ENCODE measurements around the gene GPR42. TPM values are rescaled to one million over a fixed set of nuclear protein-coding genes. Genes with fewer than 3 reads are reported as not detected.

GPR42 gene
- total and polyA plus RNA-seq, 4 donors: not detected

DNA sequence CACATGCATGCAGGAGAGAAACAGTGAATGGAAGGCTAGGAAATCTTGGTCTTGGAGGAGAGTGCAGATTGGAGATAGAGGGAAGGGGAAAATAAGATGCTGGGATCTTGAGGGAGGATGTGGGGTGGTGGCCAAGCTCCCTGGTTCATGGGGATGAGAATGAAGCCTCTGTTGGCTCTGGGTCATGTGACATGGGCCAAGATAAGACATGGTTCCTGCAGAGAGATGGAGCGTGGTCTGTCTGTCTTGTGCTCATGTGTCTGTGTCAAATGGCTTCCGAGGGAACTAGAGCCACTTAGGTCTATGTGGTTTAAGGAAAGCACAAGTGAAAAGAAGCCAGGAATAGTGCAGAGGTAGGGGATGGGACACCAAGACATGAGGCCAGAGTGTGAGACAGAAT is 46.4 kb downstream of the GPR42 start:
- Histone ChIP-seq H3K9me3 (ENCODE audit: control insufficient read depth, low read length) (peaks cover 2% of the 10 kb centered on the region), H3K4me1 (ENCODE audit: control insufficient read depth in 1 of 2, insufficient read depth in 2 of 2, low read length in 2 of 2) (no peaks in the 10 kb centered on the region), H3K4me3 (ENCODE audit: low read length in 2 of 2) (no peak overlapping the region), H3K27me3 (ENCODE audit: control insufficient read depth in 1 of 2, insufficient read depth in 2 of 2, low read length in 1 of 2) (no peaks in the 10 kb centered on the region), H3K36me3 (ENCODE audit: control insufficient read depth in 1 of 2, insufficient read depth in 2 of 2, low read length in 1 of 2) (no peaks in the 10 kb centered on the region), H3K27ac (ENCODE audit: low read depth in 1 of 2, low read length in 2 of 2) (no peak overlapping the region)
- peak in 1 of 2 donors; percentile 5 for DNase-seq
- WGBS, 2 donors: 80 to 92% methylated on average over 2 of the region's 2 CpGs
- no peak for ATAC-seq (ENCODE audit: low FRiP score)
- intact Hi-C loops (cut with DNase I): no loop called here

DNA sequence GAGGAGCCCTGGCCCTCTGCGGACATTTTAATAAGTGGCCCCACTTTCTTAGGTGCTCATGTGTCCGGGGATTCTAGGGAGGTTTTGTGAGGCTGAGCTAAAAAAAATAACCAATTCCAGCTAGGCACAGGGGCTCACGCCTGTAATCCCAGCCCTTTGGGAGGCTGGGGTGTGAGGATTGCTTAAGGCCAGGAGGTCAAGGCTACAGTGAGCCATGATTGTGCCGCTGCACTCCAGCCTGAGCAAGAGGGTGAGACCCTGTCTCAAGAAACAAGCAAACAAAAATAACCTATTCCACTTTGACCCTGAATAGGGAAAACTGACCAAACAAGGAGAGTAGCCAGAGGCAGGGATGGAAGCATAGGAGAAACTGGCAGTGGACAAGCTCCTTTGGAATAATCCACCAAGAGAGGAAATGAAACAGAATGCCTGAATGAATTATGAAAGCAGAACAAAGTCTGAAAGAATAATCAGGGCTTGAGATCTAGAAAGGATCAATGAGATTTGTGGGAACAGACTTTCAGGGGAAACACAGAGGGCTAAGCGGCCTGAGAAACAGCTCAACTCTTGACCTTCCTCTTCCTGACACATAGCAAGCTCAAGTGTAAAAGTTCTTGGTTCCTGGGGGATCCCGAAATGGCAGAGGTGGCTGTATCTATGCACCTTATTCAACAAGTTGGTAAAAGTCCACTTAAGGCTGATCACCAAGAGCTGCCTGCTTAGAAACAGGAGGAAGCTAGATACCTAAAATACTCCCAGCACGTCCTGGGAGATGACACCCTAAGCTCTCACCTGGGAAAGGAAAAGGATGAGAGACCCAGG is 47.1 kb downstream of the GPR42 start:
- no peak overlapping the region for H3K27ac ChIP-seq (ENCODE audit: low read depth in 1 of 2, low read length in 2 of 2)
- DNase-seq (peak in 1 of 2 donors; percentile 9), ATAC-seq (ENCODE audit: low FRiP score) (no peak)
- no peaks in the 10 kb centered on the region for H3K27me3 ChIP-seq (ENCODE audit: control insufficient read depth in 1 of 2, insufficient read depth in 2 of 2, low read length in 1 of 2)
- H3K9me3 ChIP-seq (ENCODE audit: control insufficient read depth, low read length): peaks cover 2% of the 10 kb centered on the region
- H3K36me3 ChIP-seq (ENCODE audit: control insufficient read depth in 1 of 2, insufficient read depth in 2 of 2, low read length in 1 of 2): no peaks in the 10 kb centered on the region
- no peak overlapping the region for H3K4me3 ChIP-seq (ENCODE audit: low read length in 2 of 2)
- 57 to 61% methylated on average over 7 of the region's 7 CpGs for WGBS, 2 donors
- H3K4me1 ChIP-seq (ENCODE audit: control insufficient read depth in 1 of 2, insufficient read depth in 2 of 2, low read length in 2 of 2): no peaks in the 10 kb centered on the region
- intact Hi-C loops (cut with DNase I): no loop called here

DNA sequence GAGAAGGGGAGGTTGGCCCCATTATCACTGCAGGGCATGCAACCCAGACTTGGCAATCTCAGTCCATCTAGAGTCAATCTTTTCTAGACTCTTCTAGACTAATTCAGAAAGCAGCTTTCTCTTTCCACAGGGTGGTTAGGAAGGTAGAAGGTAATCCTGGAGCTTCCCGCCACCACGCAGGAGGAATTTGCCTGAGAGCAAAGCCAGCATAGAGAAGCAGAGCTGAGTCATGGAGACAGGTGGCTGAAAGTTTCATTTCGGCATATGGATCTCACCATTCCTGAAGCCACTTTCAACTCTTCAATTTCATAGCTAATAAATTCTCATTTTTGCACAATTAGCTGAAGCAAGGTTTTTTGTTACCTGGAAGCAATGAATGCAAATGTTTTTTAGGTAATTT is 48.2 kb downstream of the GPR42 start:
- H3K9me3 ChIP-seq (ENCODE audit: control insufficient read depth, low read length): peaks cover 2% of the 10 kb centered on the region
- intact Hi-C loops (cut with DNase I): no loop called here
- no peaks in the 10 kb centered on the region for H3K36me3 ChIP-seq (ENCODE audit: control insufficient read depth in 1 of 2, insufficient read depth in 2 of 2, low read length in 1 of 2)
- H3K4me3 ChIP-seq (ENCODE audit: low read length in 2 of 2): no peak overlapping the region
- ATAC-seq (ENCODE audit: low FRiP score) (no peak), DNase-seq (no peak)
- WGBS, 2 donors: 80 to 83% methylated on average over 3 of the region's 3 CpGs
- no peaks in the 10 kb centered on the region for H3K4me1 ChIP-seq (ENCODE audit: control insufficient read depth in 1 of 2, insufficient read depth in 2 of 2, low read length in 2 of 2)
- H3K27ac ChIP-seq (ENCODE audit: low read depth in 1 of 2, low read length in 2 of 2): no peak overlapping the region
- no peaks in the 10 kb centered on the region for H3K27me3 ChIP-seq (ENCODE audit: control insufficient read depth in 1 of 2, insufficient read depth in 2 of 2, low read length in 1 of 2)

DNA sequence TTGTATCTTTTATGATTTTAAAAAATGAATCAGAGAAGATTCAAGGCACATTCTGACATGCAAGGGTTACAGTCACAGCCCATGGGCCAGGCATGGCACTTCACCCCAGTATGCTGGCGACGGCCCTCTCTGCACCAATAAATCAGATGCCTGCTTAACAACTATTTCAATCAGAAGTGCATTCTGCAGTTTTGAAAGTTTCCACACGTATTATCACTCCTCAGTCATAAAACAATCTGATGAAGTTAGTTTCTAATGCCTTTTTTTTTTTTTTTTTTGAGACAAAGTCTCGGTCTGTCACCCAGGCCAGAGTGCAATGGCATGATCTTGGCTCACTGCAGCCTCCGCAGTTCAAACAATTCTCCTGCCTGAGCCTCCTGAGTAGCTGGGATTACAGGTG is 48.9 kb downstream of the GPR42 start:
- Histone ChIP-seq H3K9me3 (ENCODE audit: control insufficient read depth, low read length) (peaks cover 2% of the 10 kb centered on the region), H3K27ac (ENCODE audit: low read depth in 1 of 2, low read length in 2 of 2) (no peak overlapping the region), H3K36me3 (ENCODE audit: control insufficient read depth in 1 of 2, insufficient read depth in 2 of 2, low read length in 1 of 2) (no peaks in the 10 kb centered on the region), H3K4me3 (ENCODE audit: low read length in 2 of 2) (no peak overlapping the region), H3K4me1 (ENCODE audit: control insufficient read depth in 1 of 2, insufficient read depth in 2 of 2, low read length in 2 of 2) (no peaks in the 10 kb centered on the region), H3K27me3 (ENCODE audit: control insufficient read depth in 1 of 2, insufficient read depth in 2 of 2, low read length in 1 of 2) (no peaks in the 10 kb centered on the region)
- DNase-seq (no peak), ATAC-seq (ENCODE audit: low FRiP score) (no peak)
- WGBS, 2 donors: 42 to 51% methylated on average over 4 to 5 of the region's 5 CpGs
- intact Hi-C loops (cut with DNase I): no loop called here

DNA sequence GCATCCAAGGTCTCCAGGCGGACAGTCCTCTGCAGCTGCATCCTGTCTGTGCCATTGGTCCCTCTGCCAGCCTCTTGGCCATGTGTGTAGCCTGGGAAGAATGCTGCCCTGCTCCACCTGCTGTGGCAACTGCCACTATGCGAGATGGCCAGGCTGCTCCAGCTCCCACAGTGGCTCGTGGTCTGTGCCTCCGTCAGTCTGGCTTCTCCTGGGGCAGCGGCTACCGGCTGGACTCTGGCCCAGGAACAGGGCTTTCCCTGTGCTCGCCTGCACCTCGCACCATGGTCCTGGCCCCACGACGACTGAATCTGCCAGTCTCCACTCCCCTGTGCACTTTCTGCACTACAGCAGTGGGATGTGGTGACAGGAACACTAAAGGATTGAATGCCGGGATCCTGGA is 50.5 kb downstream of the GPR42 start:
- no peak for ATAC-seq (ENCODE audit: low FRiP score)
- H3K36me3 ChIP-seq (ENCODE audit: control insufficient read depth in 1 of 2, insufficient read depth in 2 of 2, low read length in 1 of 2): no peaks in the 10 kb centered on the region
- WGBS, 2 donors: 60 to 67% methylated on average over 11 of the region's 11 CpGs
- no peaks in the 10 kb centered on the region for H3K4me1 ChIP-seq (ENCODE audit: control insufficient read depth in 1 of 2, insufficient read depth in 2 of 2, low read length in 2 of 2)
- peak in 1 of 2 donors; percentile 61 for DNase-seq
- intact Hi-C loops (cut with DNase I): no loop called here
- no peak overlapping the region for H3K4me3 ChIP-seq (ENCODE audit: low read length in 2 of 2)
- peaks cover 2% of the 10 kb centered on the region for H3K9me3 ChIP-seq (ENCODE audit: control insufficient read depth, low read length)
- H3K27ac ChIP-seq (ENCODE audit: low read depth in 1 of 2, low read length in 2 of 2): no peak overlapping the region
- no peaks in the 10 kb centered on the region for H3K27me3 ChIP-seq (ENCODE audit: control insufficient read depth in 1 of 2, insufficient read depth in 2 of 2, low read length in 1 of 2)

Small RNA genes within 50 kb of the gene (microRNA-seq; reads per million reads assigned to microRNA genes)
- gene MIR5196: 0 to 0.99 reads per million in 2 donors

Other genes starting within 250 kb of the GPR42 start
- gene LGI4, start 236.0 kb upstream of the GPR42 start, total RNA-seq: 10 to 100 TPM; 17.5 TPM
- gene LGI4, start 236.0 kb upstream of the GPR42 start, polyA plus RNA-seq: 10 to 100 TPM in 1 of 2 donors, 1 to 10 TPM in 1; 5.1 to 15.0 TPM
- 100 to 1,000 TPM; 179 to 202 TPM for gene FXYD1, start 232.2 kb upstream of the GPR42 start, total RNA-seq
- gene FXYD1, start 232.2 kb upstream of the GPR42 start, polyA plus RNA-seq: 100 to 1,000 TPM; 150 to 288 TPM
- gene FXYD7, start 227.8 kb upstream of the GPR42 start, total RNA-seq: under 1 TPM in 1 of 2 donors, not detected in 1; 0.63 TPM
- 1 to 10 TPM in 1 of 2 donors, not detected in 1; 1.8 TPM for gene FXYD7, start 227.8 kb upstream of the GPR42 start, polyA plus RNA-seq
- gene FXYD5, start 216.3 kb upstream of the GPR42 start, total RNA-seq: 100 to 1,000 TPM in 1 of 2 donors, 10 to 100 TPM in 1; 71.7 to 126 TPM
- 100 to 1,000 TPM in 1 of 2 donors, 10 to 100 TPM in 1; 89.5 to 179 TPM for gene FXYD5, start 216.3 kb upstream of the GPR42 start, polyA plus RNA-seq
- gene FAM187B, start 142.3 kb upstream of the GPR42 start, total RNA-seq: not detected
- not detected for gene FAM187B, start 142.3 kb upstream of the GPR42 start, polyA plus RNA-seq
- 10 to 100 TPM in 1 of 2 donors, 1 to 10 TPM in 1; 9.8 to 13.1 TPM for gene LSR, start 122.1 kb upstream of the GPR42 start, total RNA-seq
- gene LSR, start 122.1 kb upstream of the GPR42 start, polyA plus RNA-seq: 10 to 100 TPM in 1 of 2 donors, 1 to 10 TPM in 1; 5.8 to 12.4 TPM
- gene USF2, start 102.1 kb upstream of the GPR42 start, total RNA-seq: 100 to 1,000 TPM in 1 of 2 donors, 10 to 100 TPM in 1; 85.3 to 107 TPM
- 100 to 1,000 TPM; 101 to 148 TPM for gene USF2, start 102.1 kb upstream of the GPR42 start, polyA plus RNA-seq
- 1 to 10 TPM in 1 of 2 donors, not detected in 1; 2.5 TPM for gene HAMP, start 88.5 kb upstream of the GPR42 start, total RNA-seq
- gene HAMP, start 88.5 kb upstream of the GPR42 start, polyA plus RNA-seq: not detected
- gene MAG, start 78.9 kb upstream of the GPR42 start, total RNA-seq: under 1 TPM in 1 of 2 donors, not detected in 1; 0.42 TPM
- not detected for gene MAG, start 78.9 kb upstream of the GPR42 start, polyA plus RNA-seq
- 1 to 10 TPM; 2.9 to 3.1 TPM for gene CD22, start 41.9 kb upstream of the GPR42 start, total RNA-seq
- gene CD22, start 41.9 kb upstream of the GPR42 start, polyA plus RNA-seq: under 1 TPM in 1 of 2 donors, not detected in 1; 0.75 TPM
- gene FFAR1, start 23.2 kb upstream of the GPR42 start, total RNA-seq: not detected
- gene FFAR1, start 23.2 kb upstream of the GPR42 start, polyA plus RNA-seq: not detected
- gene FFAR3, start 12.6 kb upstream of the GPR42 start, total RNA-seq: under 1 TPM; 0.32 to 0.39 TPM
- gene FFAR3, start 12.6 kb upstream of the GPR42 start, polyA plus RNA-seq: not detected
- gene FFAR2, start 77.2 kb downstream of the GPR42 start, total RNA-seq: 1 to 10 TPM; 1.2 to 2.0 TPM
- gene FFAR2, start 77.2 kb downstream of the GPR42 start, polyA plus RNA-seq: under 1 TPM in 1 of 2 donors, not detected in 1; 0.15 TPM
- gene KRTDAP, start 119.4 kb downstream of the GPR42 start, total RNA-seq: not detected
- not detected for gene KRTDAP, start 119.4 kb downstream of the GPR42 start, polyA plus RNA-seq
- 10 to 100 TPM; 25.9 to 27.1 TPM for gene DMKN, start 142.6 kb downstream of the GPR42 start, total RNA-seq
- 10 to 100 TPM; 22.2 to 43.7 TPM for gene DMKN, start 142.6 kb downstream of the GPR42 start, polyA plus RNA-seq
- gene SBSN, start 157.2 kb downstream of the GPR42 start, total RNA-seq: not detected
- gene SBSN, start 157.2 kb downstream of the GPR42 start, polyA plus RNA-seq: under 1 TPM in 1 of 2 donors, not detected in 1; 0.23 TPM
- gene GAPDHS, start 162.4 kb downstream of the GPR42 start, total RNA-seq: not detected
- not detected for gene GAPDHS, start 162.4 kb downstream of the GPR42 start, polyA plus RNA-seq
- gene TMEM147, start 174.6 kb downstream of the GPR42 start, total RNA-seq: 10 to 100 TPM; 48.0 to 52.2 TPM
- 100 to 1,000 TPM in 1 of 2 donors, 10 to 100 TPM in 1; 86.0 to 123 TPM for gene TMEM147, start 174.6 kb downstream of the GPR42 start, polyA plus RNA-seq
- gene ATP4A, start 192.6 kb downstream of the GPR42 start, total RNA-seq: not detected
- gene ATP4A, start 192.6 kb downstream of the GPR42 start, polyA plus RNA-seq: not detected
- not detected for gene PMIS2, start 215.1 kb downstream of the GPR42 start, total RNA-seq
- gene PMIS2, start 215.1 kb downstream of the GPR42 start, polyA plus RNA-seq: not detected
- 10 to 100 TPM in 1 of 2 donors, 1 to 10 TPM in 1; 5.3 to 10.5 TPM for gene HAUS5, start 241.7 kb downstream of the GPR42 start, total RNA-seq
- 10 to 100 TPM in 1 of 2 donors, 1 to 10 TPM in 1; 2.9 to 17.5 TPM for gene HAUS5, start 241.7 kb downstream of the GPR42 start, polyA plus RNA-seq

All from aorta (tissue), 5 donors.